H9 (cell line): ENCODE results near the gene TOR3A. TPM values are rescaled to one million over a fixed set of nuclear protein-coding genes. Genes with fewer than 3 reads are reported as not detected.

ENCODE experiments used
- DNase-seq: peaks from one replicate; pipeline ENCODE4 v3.0.0-alpha.2; 2017
- H2AFZ ChIP-seq: one replicate; pipeline ENCODE4 v1.6.1; 2013; ENCODE audit warnings: mild to moderate bottlenecking, low read length, control low read depth, moderate library complexity
- H2AK5ac ChIP-seq: 2 replicates; pipeline ENCODE4 v1.6.1; 2013; ENCODE audit warnings: low read length, control low read depth, mixed read lengths; ENCODE audit not compliant: insufficient read length
- H2BK120ac ChIP-seq: one replicate; pipeline ENCODE4 v1.6.1; 2013; ENCODE audit warnings: low read depth, mild to moderate bottlenecking, low read length, control low read depth, inconsistent platforms; ENCODE audit not compliant: poor library complexity, severe bottlenecking
- H2BK12ac ChIP-seq: 2 replicates; pipeline ENCODE4 v1.6.1; 2013; ENCODE audit warnings: low read length, control low read depth, mixed read lengths, low read depth; ENCODE audit not compliant: insufficient read length
- H2BK15ac ChIP-seq: 2 replicates; pipeline ENCODE4 v1.6.1; 2013; ENCODE audit warnings: low read depth, low read length, control low read depth
- H2BK20ac ChIP-seq: one replicate; pipeline ENCODE4 v1.6.1; 2013; ENCODE audit warnings: low read depth, mild to moderate bottlenecking, low read length, control low read depth, inconsistent platforms; ENCODE audit not compliant: poor library complexity, severe bottlenecking
- H2BK5ac ChIP-seq: 2 replicates; pipeline ENCODE4 v1.6.1; 2013; ENCODE audit warnings: low read length, control low read depth, mixed read lengths; ENCODE audit not compliant: insufficient read length
- H3K14ac ChIP-seq: 2 replicates; pipeline ENCODE4 v1.6.1; 2013; ENCODE audit warnings: low read length, control low read depth; ENCODE audit not compliant: insufficient read depth
- H3K18ac ChIP-seq: 2 replicates; pipeline ENCODE4 v1.6.1; 2013; ENCODE audit warnings: low read depth, mild to moderate bottlenecking, mixed read lengths, low read length, control low read depth; ENCODE audit not compliant: insufficient read length
- H3K23ac ChIP-seq: 2 replicates; pipeline ENCODE4 v1.6.1; 2013; ENCODE audit warnings: low read length, control low read depth, mixed read lengths, low read depth; ENCODE audit not compliant: insufficient read length
- H3K23me2 ChIP-seq: 2 replicates; pipeline ENCODE4 v1.6.1; 2013; ENCODE audit warnings: low read depth, mild to moderate bottlenecking, mixed read lengths, low read length, control low read depth; ENCODE audit not compliant: insufficient read length, poor library complexity, severe bottlenecking
- H3K27ac ChIP-seq: 2 replicates; pipeline ENCODE4 v1.5.1; 2013; ENCODE audit warnings: low read length, control low read depth, mixed read lengths, low read depth; ENCODE audit not compliant: insufficient read length
- H3K27me3 ChIP-seq: 2 replicates; pipeline ENCODE4 v1.6.1; 2013; ENCODE audit warnings: low read length, control low read depth, inconsistent platforms; ENCODE audit not compliant: insufficient read depth
- H3K4ac ChIP-seq: 2 replicates; pipeline ENCODE4 v1.6.1; 2013; ENCODE audit warnings: low read depth, mild to moderate bottlenecking, control low read depth, inconsistent platforms, low read length, moderate library complexity
- H3K4me1 ChIP-seq: 2 replicates; pipeline ENCODE4 v1.6.1; 2013; ENCODE audit warnings: low read length, control low read depth, inconsistent platforms; ENCODE audit not compliant: insufficient read depth
- H3K4me2 ChIP-seq: 2 replicates; pipeline ENCODE4 v1.6.1; 2013; ENCODE audit warnings: low read length, control low read depth, mixed read lengths; ENCODE audit not compliant: insufficient read length, insufficient read depth
- H3K56ac ChIP-seq: 2 replicates; pipeline ENCODE4 v1.6.1; 2013; ENCODE audit warnings: low read depth, mild to moderate bottlenecking, mixed read lengths, low read length, control low read depth; ENCODE audit not compliant: insufficient read length
- H3K79me1 ChIP-seq: 2 replicates; pipeline ENCODE4 v1.6.1; 2013; ENCODE audit warnings: low read depth, mild to moderate bottlenecking, moderate library complexity, low read length, control low read depth, inconsistent platforms; ENCODE audit not compliant: insufficient read depth, poor library complexity, severe bottlenecking
- H3K79me2 ChIP-seq: 2 replicates; pipeline ENCODE4 v1.6.1; 2013; ENCODE audit warnings: low read length, control low read depth, inconsistent platforms; ENCODE audit not compliant: insufficient read depth
- H3K9ac ChIP-seq: 2 replicates; pipeline ENCODE4 v1.6.1; 2013; ENCODE audit warnings: low read length, control low read depth, mixed read lengths; ENCODE audit not compliant: insufficient read length; ENCODE audit errors: extremely low read depth
- H3K9me3 ChIP-seq: one replicate; pipeline ENCODE4 v1.6.1; 2013; ENCODE audit warnings: low read depth, low read length, inconsistent platforms; ENCODE audit not compliant: control insufficient read depth
- H3T11ph ChIP-seq: one replicate; pipeline ENCODE4 v1.6.1; 2013; ENCODE audit warnings: mild to moderate bottlenecking, low read length, control low read depth, inconsistent platforms
- H4K20me1 ChIP-seq: one replicate; pipeline ENCODE4 v1.6.1; 2013; ENCODE audit not compliant: control insufficient read depth, insufficient read length, insufficient read depth
- H4K5ac ChIP-seq: 2 replicates; pipeline ENCODE4 v1.6.1; 2013; ENCODE audit warnings: low read depth, mild to moderate bottlenecking, mixed read lengths, low read length, control low read depth; ENCODE audit not compliant: insufficient read length
- H4K8ac ChIP-seq: replicated peaks from 2 replicates; pipeline ENCODE4 v1.6.1; 2013; ENCODE audit warnings: low read length, control low read depth, mixed read lengths, low read depth; ENCODE audit not compliant: insufficient read length
- H4K91ac ChIP-seq: 2 replicates; pipeline ENCODE4 v1.6.1; 2013; ENCODE audit warnings: low read depth, mild to moderate bottlenecking, moderate library complexity, mixed read lengths, low read length, control low read depth; ENCODE audit not compliant: insufficient read length
- H3K27ac Mint-ChIP-seq, 3 experiments: 2 replicates in 2 of 3; 3 replicates in 1 of 3; pipeline ENCODE4 v1.8.0; 2020 to 2021; ENCODE audit warnings: mixed read lengths in 3 of 3, mild to moderate bottlenecking in 1 of 3, moderate library complexity in 1 of 3
- H3K27me3 Mint-ChIP-seq: 2 replicates; pipeline ENCODE4 v1.8.0; 2021; ENCODE audit warnings: low read depth, mild to moderate bottlenecking, moderate library complexity, mixed read lengths
- H3K36me3 Mint-ChIP-seq, 3 experiments: 2 replicates in 2 of 3; 3 replicates in 1 of 3; pipeline ENCODE4 v1.8.0; 2020 to 2021; ENCODE audit warnings: low read depth in 3 of 3, mixed read lengths in 3 of 3; ENCODE audit not compliant: insufficient read depth in 1 of 3
- H3K4me1 Mint-ChIP-seq, 2 experiments: 2 replicates each; pipeline ENCODE4 v1.8.0; 2020; ENCODE audit warnings: mixed read lengths in 2 of 2
- H3K4me3 Mint-ChIP-seq, 2 experiments: 2 replicates in 1 of 2; 3 replicates in 1 of 2; pipeline ENCODE4 v1.8.0; 2020 to 2021; ENCODE audit warnings: mild to moderate bottlenecking in 2 of 2, mixed read lengths in 2 of 2, moderate library complexity in 1 of 2
- H3K9me3 Mint-ChIP-seq, 2 experiments: 2 replicates in 1 of 2; 3 replicates in 1 of 2; pipeline ENCODE4 v1.8.0; 2020; ENCODE audit warnings: mild to moderate bottlenecking in 2 of 2, mixed read lengths in 2 of 2, moderate library complexity in 1 of 2
- CTCF ChIP-seq: fragments of 200-600 bp; sonication (generic); conservative IDR thresholded peaks from 3 replicates; pipeline ENCODE4 v1.8.0; 2021; ENCODE audit warnings: antibody characterized with exemption, mild to moderate bottlenecking
- WGBS: extraction: QIAGEN DNeasy Blood & Tissue Kit; methylation state at CpG from one replicate; pipeline ENCODE4 v1.1.7; 2013; ENCODE audit warnings: missing lambda C conversion rate, low lambda C conversion rate, mixed read lengths; ENCODE audit not compliant: insufficient read length; ENCODE audit errors: extremely low coverage; 5-methylcytosine and 5-hydroxymethylcytosine counted together
- total RNA-seq: library from RNA; stranded (reverse); gene quantifications from 2 replicates; pipeline ENCODE4 v1.2.1, GENCODE V29; 2021

The TOR3A gene
- total RNA-seq, 1 experiment from 2014 or later: 27.3 TPM

GRCh38 chr1:179103999-179104398 is 22.1 kb downstream of the TOR3A start:
- H2BK5ac ChIP-seq: no peak overlapping the region
- H2AFZ ChIP-seq: no peak overlapping the region
- no peak overlapping the region for H3K4me2 ChIP-seq
- no peak for DNase-seq
- no peak overlapping the region for H4K91ac ChIP-seq
- WGBS: no CpG with 5 or more reads among the region's 1 CpG
- no peak overlapping the region for H2BK120ac ChIP-seq
- Mint-ChIP-seq H3K4me3 (no peak overlapping the region), H3K27ac (no peak overlapping the region), H3K4me1 (peaks cover 24% of the 10 kb centered on the region in 2 experiments), H3K36me3 (peaks cover 6 to 35% (median 21%) of the 10 kb centered on the region in 3 experiments; a peak in 5 of 7 replicates), H3K27me3 (no peaks in the 10 kb centered on the region; the same call in 1 of the 2 replicates), H3K9me3 (no peaks in the 10 kb centered on the region)
- no peak for TF ChIP-seq CTCF
- H3K79me2 ChIP-seq: no peaks in the 10 kb centered on the region
- H3K56ac ChIP-seq: no peak overlapping the region
- no peaks in the 10 kb centered on the region for H4K20me1 ChIP-seq
- H3K23ac ChIP-seq: no peak overlapping the region
- no peak overlapping the region for H2BK20ac ChIP-seq
- H3K18ac ChIP-seq: no peak overlapping the region
- no peak overlapping the region for H2BK12ac ChIP-seq
- H3K23me2 ChIP-seq: no peaks in the 10 kb centered on the region
- no peak overlapping the region for H3T11ph ChIP-seq
- no peak overlapping the region for H3K9ac ChIP-seq
- H3K4me1 ChIP-seq: peaks cover 3% of the 10 kb centered on the region; the same call in 1 of the 2 replicates
- no peak overlapping the region for H2AK5ac ChIP-seq
- H3K9me3 ChIP-seq: no peaks in the 10 kb centered on the region
- H3K79me1 ChIP-seq: no peaks in the 10 kb centered on the region
- H4K8ac ChIP-seq: no peak overlapping the region
- H4K5ac ChIP-seq: no peak overlapping the region
- H3K14ac ChIP-seq: no peak overlapping the region
- no peak overlapping the region for H3K27ac ChIP-seq
- no peak overlapping the region for H2BK15ac ChIP-seq
- H3K27me3 ChIP-seq: no peaks in the 10 kb centered on the region
- no peak overlapping the region for H3K4ac ChIP-seq
